HG03439 (cell line): ENCODE measurements around the gene SSH2.
"Not testable (repeated sequence)": the region's sequence is repeated elsewhere in the genome, so short reads cannot be mapped to it uniquely, and the experiment has no call there.

Experiments used
- ATAC-seq: cut with Tn5 transposase; IDR thresholded peaks from one replicate; pipeline ENCODE4 v1.9.1; 2021; ENCODE audit warnings: mild to moderate bottlenecking, moderate library complexity; ENCODE audit not compliant: unreplicated experiment

Gene SSH2

DNA sequence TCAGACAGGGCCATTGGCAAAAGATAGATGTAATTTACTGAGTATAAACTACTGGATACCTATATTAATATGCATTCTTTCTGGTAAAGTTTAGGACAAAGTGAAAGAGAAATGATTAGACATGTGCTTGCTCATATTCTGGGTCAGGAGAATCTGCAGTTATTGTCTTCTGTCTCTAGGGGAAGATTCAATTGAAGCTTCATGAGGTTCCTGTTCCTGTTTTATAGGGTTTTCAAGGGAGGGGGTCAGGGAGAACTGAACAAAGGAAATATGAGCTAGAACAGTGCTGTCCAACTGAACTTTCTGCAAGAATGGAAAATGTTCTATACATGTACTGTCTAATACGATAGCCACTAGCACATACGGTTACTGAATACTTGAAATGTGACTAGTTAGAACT, 248.0 kb downstream of the SSH2 start:
- no peak for ATAC-seq

- no peak for ATAC-seq
These were observed 252.2 kb downstream of the SSH2 start for GRCh38 chr17:29677824-29678223.

DNA sequence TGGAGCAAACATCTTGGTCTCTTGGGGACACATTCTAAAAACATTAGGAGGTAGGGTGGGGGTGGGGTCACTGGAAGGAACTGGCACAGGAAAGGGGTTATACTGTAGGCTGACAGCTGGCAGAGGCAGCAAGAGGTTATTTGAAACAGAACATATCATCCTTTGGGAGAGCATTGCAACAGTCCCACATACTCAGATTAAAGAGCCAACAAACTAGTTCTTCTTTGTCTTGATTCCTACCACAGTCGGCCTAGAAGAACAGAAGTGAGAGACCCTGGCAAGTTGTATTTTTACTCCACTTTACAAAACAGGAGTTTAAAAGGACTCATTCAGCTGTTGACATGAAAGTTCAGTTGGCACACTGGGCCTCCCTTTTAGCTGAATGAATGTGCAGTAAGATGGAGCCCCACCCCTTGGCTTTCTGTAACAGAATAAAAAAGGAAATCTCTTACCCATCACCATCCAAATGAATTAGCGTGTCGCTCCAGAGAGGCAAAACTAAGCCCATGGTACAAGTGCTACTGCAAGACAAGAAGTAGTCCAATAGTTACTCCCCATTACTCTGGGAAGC, 252.7 kb downstream of the SSH2 start:
- no peak for ATAC-seq

GRCh38 chr17:29675961-29676360, 254.1 kb downstream of the SSH2 start:
- ATAC-seq = not testable (repeated sequence)

DNA sequence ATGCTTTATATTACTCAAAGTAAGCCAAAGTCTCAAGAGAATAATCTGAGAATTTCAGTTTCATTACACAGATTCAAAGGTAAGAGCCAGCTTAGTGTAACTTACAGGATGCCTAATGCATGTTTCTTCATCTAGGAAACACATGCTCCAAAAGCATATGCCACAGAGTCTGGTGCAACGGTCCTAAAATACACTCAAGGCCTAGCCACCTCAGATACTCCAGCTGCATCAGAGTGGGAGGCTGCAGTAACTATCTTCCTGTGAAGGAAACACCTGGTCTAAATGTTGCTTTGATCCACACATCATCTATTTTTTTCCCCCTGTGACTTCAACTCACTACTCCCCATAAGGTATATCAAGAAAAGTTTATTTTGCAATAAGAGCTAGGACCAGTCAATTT, 255.7 kb downstream of the SSH2 start:
- ATAC-seq = no peak

DNA sequence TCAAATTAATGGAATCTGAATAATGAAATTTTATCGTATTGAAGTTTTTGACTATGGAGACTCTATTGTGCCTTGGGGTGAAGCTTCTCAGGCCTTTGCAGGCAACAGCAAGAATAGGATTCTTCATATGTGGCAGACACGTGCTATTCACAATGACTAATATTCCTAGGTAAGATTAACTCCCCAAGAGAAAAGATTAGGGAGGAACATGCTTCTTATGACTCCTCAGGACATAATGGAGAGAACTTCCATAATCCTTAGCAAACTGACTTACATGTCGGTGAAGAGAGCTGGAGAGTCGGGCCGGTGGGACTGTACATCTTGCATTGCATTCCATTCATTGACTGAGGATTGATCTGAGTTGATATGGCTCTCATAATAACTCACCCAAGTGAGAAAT, 258.4 kb downstream of the SSH2 start:
- no peak for ATAC-seq

GRCh38 chr17:29669266-29669665, 260.8 kb downstream of the SSH2 start:
- ATAC-seq = no peak

- ATAC-seq = no peak
These were observed 262.1 kb downstream of the SSH2 start for GRCh38 chr17:29667969-29668368.

GRCh38 chr17:29665481-29665810, 264.6 kb downstream of the SSH2 start:
- ATAC-seq = no peak

DNA sequence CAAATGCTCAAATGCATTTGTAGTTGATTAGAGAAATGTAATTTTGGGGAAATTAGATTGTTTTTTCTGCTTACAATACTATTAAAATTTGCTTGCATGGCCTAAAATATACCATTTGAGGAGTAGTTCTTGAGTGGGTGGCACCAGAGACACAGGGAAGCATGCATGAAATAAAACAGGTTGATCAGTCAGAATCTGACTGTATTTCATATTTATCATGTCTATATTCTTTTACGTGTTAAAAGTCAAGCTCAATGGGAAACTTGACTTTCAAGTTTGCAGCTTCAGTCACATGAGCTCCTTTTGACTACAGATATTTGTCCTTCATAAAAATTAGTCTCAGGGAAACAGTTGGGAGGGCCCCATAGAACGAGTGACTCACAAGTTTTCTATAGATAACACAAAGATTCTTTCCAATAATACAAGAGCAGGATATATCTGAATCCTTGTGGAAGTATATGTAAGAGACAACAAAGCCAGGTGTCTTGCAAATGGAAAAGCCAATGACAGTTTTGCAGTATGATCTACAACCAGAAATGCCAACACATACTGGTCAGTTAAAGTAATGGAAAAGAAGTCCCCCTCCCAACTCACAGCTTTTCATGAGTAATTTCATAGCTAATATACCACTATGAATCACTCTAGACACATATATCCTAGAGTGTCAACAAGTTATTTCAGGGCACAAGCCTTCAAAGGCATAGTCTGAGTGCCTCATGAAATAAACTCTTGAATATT, 265.1 kb downstream of the SSH2 start:
- ATAC-seq = no peak

DNA sequence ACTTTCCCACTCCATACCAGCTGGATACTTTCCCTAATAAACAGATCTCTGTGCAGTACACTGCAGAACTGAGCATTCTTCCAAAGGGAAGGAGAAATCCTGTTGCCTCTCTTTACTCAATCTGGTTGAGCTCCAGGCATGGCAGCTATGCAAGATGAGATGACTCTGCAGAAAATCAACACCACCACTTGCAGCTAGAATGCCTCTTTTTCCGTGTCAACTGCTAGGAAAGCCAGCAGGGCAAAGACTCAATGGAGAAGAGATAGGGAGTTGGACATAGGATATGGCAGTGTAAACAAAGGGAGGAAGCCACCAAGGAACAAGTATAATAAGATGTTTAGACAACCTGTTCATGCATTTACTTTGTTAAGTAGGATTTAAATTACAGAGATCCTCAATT, 266.9 kb downstream of the SSH2 start:
- no peak for ATAC-seq

DNA sequence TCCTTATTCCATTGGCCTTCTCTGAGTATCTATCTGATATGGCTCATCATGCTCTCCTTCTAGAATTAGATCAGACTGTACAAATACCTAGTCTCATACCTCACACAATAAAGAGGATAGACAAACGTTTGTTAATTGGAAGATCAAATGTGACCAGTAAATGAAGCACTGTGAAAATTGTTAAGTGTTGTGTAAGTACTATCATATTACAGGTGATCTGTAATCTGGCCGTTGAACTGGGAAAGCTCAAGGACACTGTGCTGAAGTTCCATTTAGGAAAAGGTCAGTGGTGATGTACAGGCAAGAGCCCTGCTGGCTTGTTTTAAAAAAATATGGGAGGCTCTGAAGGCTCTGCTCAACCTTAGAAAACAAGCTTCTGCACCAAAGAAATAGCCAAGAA, 268.8 kb downstream of the SSH2 start:
- no peak for ATAC-seq

DNA sequence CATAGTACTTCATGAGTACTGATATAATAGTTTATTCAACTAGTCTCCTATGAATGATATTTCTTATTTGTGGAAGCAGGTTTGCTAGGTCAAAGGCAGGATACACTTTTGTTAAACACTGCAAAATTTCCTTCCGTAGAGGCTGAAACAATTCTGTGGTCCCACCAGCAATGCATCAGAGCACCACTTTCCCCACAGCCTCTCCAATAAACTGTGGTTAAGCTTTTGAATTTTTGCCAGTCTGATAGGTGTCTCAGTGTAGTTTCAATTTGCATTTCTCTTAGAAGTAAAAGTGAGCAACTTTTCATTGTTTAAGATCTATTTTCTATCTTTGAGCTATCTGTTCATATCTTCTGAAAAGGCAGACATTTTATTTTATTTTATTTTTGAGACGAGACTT, 270.9 kb downstream of the SSH2 start:
- ATAC-seq = no peak

DNA sequence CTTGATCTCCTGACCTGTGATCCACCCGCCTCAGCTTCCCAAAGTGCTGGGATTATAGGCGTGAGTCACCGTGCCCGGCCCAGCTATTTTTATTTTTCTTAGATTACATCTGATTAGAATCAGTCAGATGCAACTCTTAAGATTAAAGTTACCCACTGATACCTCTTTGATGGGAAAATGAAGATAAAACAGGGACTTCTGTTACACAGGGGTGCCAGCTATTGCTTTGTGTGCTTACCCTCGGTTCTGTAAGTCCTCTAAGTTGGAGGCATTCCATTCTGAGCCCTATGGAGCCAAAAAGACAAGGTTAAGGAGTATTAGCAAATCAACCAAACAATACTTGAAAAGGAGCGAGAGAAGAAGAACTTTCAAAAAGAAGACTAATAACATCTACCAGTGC, 274.7 kb downstream of the SSH2 start:
- ATAC-seq = no peak

DNA sequence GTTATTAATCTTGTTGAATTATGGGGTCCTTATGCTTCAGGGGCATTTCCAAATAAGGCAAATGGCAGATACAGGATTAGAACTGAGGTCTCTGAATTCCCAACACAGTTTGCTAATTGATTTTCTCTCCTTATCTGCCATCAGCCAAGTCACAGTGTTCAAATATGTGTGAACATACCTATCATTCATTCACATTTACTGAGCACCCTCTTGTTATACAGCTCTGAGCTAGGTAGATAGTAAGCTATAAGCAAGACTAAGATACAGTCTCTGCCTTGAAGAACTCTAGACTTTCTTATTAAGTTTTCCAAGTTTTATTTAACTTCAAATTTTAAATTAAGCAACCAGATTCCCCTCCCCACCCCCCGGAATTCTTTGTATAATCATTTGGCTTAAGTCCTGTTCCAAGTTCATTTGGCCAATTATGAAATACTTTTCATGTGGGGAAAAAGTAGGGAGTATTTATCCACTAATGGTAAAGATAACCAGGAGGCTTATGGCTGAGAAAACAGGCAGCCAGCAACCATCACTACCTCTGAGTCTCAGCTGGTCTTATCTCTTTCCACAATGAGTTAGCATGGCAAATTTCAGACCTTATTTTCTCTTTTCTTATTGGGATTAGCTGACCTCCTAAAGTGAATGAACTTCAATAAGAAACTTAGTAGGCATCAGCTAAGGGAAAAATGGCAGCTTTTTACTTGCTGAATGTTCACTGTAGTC, 275.9 kb downstream of the SSH2 start:
- no peak for ATAC-seq

GRCh38 chr17:29652976-29653375, 277.1 kb downstream of the SSH2 start:
- ATAC-seq = no peak

DNA sequence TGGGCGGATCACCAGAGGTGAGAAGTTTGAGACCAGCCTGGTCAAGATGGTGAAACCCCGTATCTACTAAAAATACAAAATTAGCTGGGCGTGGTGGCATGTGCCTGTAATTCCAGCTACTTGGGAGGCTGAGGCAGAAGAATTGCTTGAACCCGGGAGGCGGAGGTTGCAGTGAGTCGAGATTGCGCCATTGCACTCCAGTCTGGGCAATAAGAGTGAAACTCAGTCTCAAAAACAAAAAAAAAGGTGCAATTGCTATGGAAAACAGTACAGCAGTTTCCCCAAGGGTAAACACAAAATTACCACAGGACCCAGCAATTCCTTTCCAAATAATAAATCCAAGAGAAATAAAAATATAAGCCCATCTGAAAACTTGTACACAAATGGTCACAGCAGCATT, 278.1 kb downstream of the SSH2 start:
- ATAC-seq = not testable (repeated sequence)

- no peak for ATAC-seq
These were observed 279.6 kb downstream of the SSH2 start for GRCh38 chr17:29650396-29650795.

GRCh38 chr17:29649359-29649758, 280.7 kb downstream of the SSH2 start:
- ATAC-seq = no peak

GRCh38 chr17:29648005-29648404, 282.0 kb downstream of the SSH2 start:
- no peak for ATAC-seq

- no peak for ATAC-seq
These were observed 284.4 kb downstream of the SSH2 start for GRCh38 chr17:29645515-29646051.

DNA sequence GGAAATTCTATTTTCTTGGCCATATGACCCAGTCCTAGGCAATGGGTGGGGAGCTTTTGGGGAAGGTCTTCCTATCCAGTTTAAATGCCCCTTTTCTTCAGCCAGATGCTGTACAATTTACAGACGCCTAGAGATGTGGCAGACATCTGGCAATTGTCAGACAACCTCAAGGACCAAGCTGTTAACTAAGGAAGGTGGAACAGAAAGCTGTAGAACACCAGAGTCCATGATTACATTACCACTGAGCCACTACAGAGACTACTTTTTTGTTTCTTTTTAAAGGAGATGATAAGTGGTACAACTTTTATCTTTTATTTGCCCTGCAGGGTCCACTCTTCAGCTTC, 286.2 kb downstream of the SSH2 start:
- ATAC-seq = no peak
